HepG2 (cell line): ENCODE data around the gene PIK3C3. TPM values are rescaled to one million over a fixed set of nuclear protein-coding genes. Genes with fewer than 3 reads are reported as not detected.

Source experiments
- ATAC-seq: fragments of 200-7000 bp; cut with Tn5 transposase; 3 replicates; pipeline ENCODE4 v1.9.1; 2020; ENCODE audit warnings: mild to moderate bottlenecking, moderate library complexity
- BruUV-seq: library from RNA; stranded (reverse); fragments of 400-500 nt; replicated peaks from 2 replicates; lab custom pipeline; 2021; lab: Mats Ljungman, UMichigan
- CTCF ChIA-PET: fragments of 300-600 bp; formaldehyde crosslinking; extraction: SDS; loops from one replicate; lab custom pipeline; 2021; ENCODE audit warnings: low total read pairs, inconsistent platforms, low intra/inter-chr PET ratio; lab: Yijun Ruan, JAX
- POLR2A ChIA-PET: fragments of 350-600 bp; sonication (Branson Sonifier 250); formaldehyde crosslinking; loops from one replicate; lab custom pipeline; 2020; ENCODE audit warnings: antibody characterized with exemption, inconsistent platforms; lab: Yijun Ruan, JAX
- DNase-seq: peaks from one replicate; pipeline ENCODE4 v3.0.0-alpha.2; 2015; ENCODE audit warnings: low spot score
- FAIRE-seq: peaks from 3 replicates; lab custom pipeline; 2011; peaks lifted over from hg19 to GRCh38; lab: Jason Lieb, UNC
- H2AFZ ChIP-seq: one replicate; pipeline ENCODE4 v1.6.1; 2011; ENCODE audit warnings: low read length, inconsistent platforms
- H3K27ac ChIP-seq: fragments of 300-600 bp; 3 replicates; pipeline ENCODE4 v1.8.0; 2011; ENCODE audit warnings: mixed run types, mild to moderate bottlenecking, mixed read lengths, low read length, inconsistent platforms; ENCODE audit not compliant: insufficient read depth; ENCODE audit errors: extremely low read length
- H3K27me3 ChIP-seq, 2 experiments: fragments of 200-600 bp in 1 of 2; 2 replicates in 1 of 2; 3 replicates in 1 of 2; pipeline versions ENCODE4 v1.6.0 to v1.8.0; 2011; ENCODE audit warnings: low read length in 2 of 2, mild to moderate bottlenecking in 2 of 2, moderate library complexity in 2 of 2, inconsistent platforms in 1 of 2; ENCODE audit not compliant: insufficient read depth in 2 of 2, control insufficient read depth in 1 of 2
- H3K36me3 ChIP-seq, 2 experiments: fragments of 200-600 bp in 1 of 2; replicated peaks in 1 of 2; 2 replicates in 1 of 2; 3 replicates in 1 of 2; pipeline versions ENCODE4 v1.5.1 to v1.8.0; 2011; ENCODE audit warnings: low read length in 2 of 2, inconsistent platforms in 1 of 2; ENCODE audit not compliant: insufficient read depth in 2 of 2, control insufficient read depth in 1 of 2
- H3K4me1 ChIP-seq: 2 replicates; pipeline ENCODE4 v1.5.1; 2012; ENCODE audit warnings: low read length, inconsistent platforms; ENCODE audit not compliant: insufficient read depth
- H3K4me2 ChIP-seq: 2 replicates; pipeline ENCODE4 v1.6.0; 2011; ENCODE audit warnings: low read depth, low read length, inconsistent platforms
- H3K4me3 ChIP-seq, 3 experiments: fragments of 200-600 bp in 1 of 3; sonication (generic), shearing (Covaris generic) in 1 of 3; replicated peaks in 1 of 3; 2 replicates each; pipeline ENCODE4 v1.5.1; 2011 to 2016; ENCODE audit warnings: low read length in 3 of 3, inconsistent platforms in 2 of 3, low read depth in 2 of 3, mild to moderate bottlenecking in 2 of 3, control low read depth in 1 of 3, mixed read lengths in 1 of 3; ENCODE audit not compliant: insufficient read depth in 1 of 3
- H3K79me2 ChIP-seq: one replicate; pipeline ENCODE4 v1.6.1; 2011; ENCODE audit warnings: low read length, inconsistent platforms; ENCODE audit not compliant: insufficient read depth
- H3K9ac ChIP-seq: 2 replicates; pipeline ENCODE4 v1.6.0; 2011; ENCODE audit warnings: mild to moderate bottlenecking, low read depth, low read length, inconsistent platforms; ENCODE audit not compliant: insufficient read depth
- H3K9me3 ChIP-seq: 2 replicates; pipeline ENCODE4 v1.5.1; 2012; ENCODE audit warnings: mild to moderate bottlenecking, low read length
- H4K20me1 ChIP-seq: 2 replicates; pipeline ENCODE4 v1.6.0; 2011; ENCODE audit warnings: inconsistent platforms, mild to moderate bottlenecking, low read length, moderate library complexity; ENCODE audit not compliant: insufficient read depth
- AGO1 ChIP-seq: fragments of 200-400 bp; formaldehyde crosslinking; IDR thresholded peaks from 2 replicates; pipeline ENCODE4 v1.6.1; 2017; ENCODE audit warnings: mild to moderate bottlenecking, low read depth, low read length, moderate library complexity; ENCODE audit not compliant: poor library complexity, severe bottlenecking
- BCL3 ChIP-seq: sonication (generic); formaldehyde crosslinking; IDR thresholded peaks from 2 replicates; pipeline ENCODE4 v1.5.1; 2020; ENCODE audit warnings: mild to moderate bottlenecking, missing genetic modification reagents, moderate library complexity
- E2F2 ChIP-seq: sonication (generic); formaldehyde crosslinking; IDR thresholded peaks from 2 replicates; pipeline ENCODE4 v1.4.0; 2020; ENCODE audit warnings: missing genetic modification reagents, borderline replicate concordance
- GFI1 ChIP-seq: sonication (generic); formaldehyde crosslinking; IDR thresholded peaks from 2 replicates; pipeline ENCODE4 v1.5.0; 2020; ENCODE audit warnings: missing genetic modification reagents, mild to moderate bottlenecking, borderline replicate concordance
- KLF11 ChIP-seq: IDR thresholded peaks from 2 replicates; pipeline ENCODE4 v1.6.1; 2016; ENCODE audit warnings: missing compliant biosample characterization
- KLF16 ChIP-seq, 2 experiments: sonication (generic) in 1 of 2; formaldehyde crosslinking in 1 of 2; IDR thresholded peaks; 2 replicates each; pipeline versions ENCODE4 v1.6.1 to v1.8.0; 2016 to 2023; ENCODE audit warnings: missing genetic modification reagents in 2 of 2, missing compliant biosample characterization in 1 of 2
- MAFK ChIP-seq, 2 experiments: IDR thresholded peaks in 1 of 2; conservative IDR thresholded peaks in 1 of 2; 2 replicates each; pipeline ENCODE4 v1.6.1; 2011; ENCODE audit warnings: improper control_type of control experiment in 2 of 2, low read length in 2 of 2
- SNAPC4 ChIP-seq: sonication (generic); formaldehyde crosslinking; IDR thresholded peaks from 2 replicates; pipeline ENCODE4 v1.4.0; 2020; ENCODE audit warnings: mild to moderate bottlenecking, missing genetic modification reagents
- SP2 ChIP-seq: sonication (generic); formaldehyde crosslinking; IDR thresholded peaks from 2 replicates; pipeline ENCODE4 v1.5.1; 2020; ENCODE audit warnings: mild to moderate bottlenecking, missing genetic modification reagents
- TEAD3 ChIP-seq: optimal IDR thresholded peaks from 2 replicates; pipeline ENCODE3; 2016; ENCODE audit warnings: borderline replicate concordance
- ZBTB7A ChIP-seq: sonication (generic); formaldehyde crosslinking; IDR thresholded peaks from 2 replicates; pipeline ENCODE4 v1.8.0; 2022; ENCODE audit warnings: mild to moderate bottlenecking, missing genetic modification reagents
- ZFP91 ChIP-seq: sonication (generic); formaldehyde crosslinking; IDR thresholded peaks from 2 replicates; pipeline ENCODE4 v1.9.0; 2022; ENCODE audit warnings: missing genetic modification reagents, mild to moderate bottlenecking, borderline replicate concordance
- ZFYVE20 ChIP-seq: sonication (generic); formaldehyde crosslinking; IDR thresholded peaks from 2 replicates; pipeline ENCODE4 v1.8.0; 2023; ENCODE audit warnings: low read depth, mild to moderate bottlenecking, moderate library complexity, missing genetic modification reagents, borderline replicate concordance
- ZNF260 ChIP-seq: sonication (generic); formaldehyde crosslinking; IDR thresholded peaks from 2 replicates; pipeline ENCODE4 v1.4.0; 2020; ENCODE audit warnings: missing genetic modification reagents, low read depth, mild to moderate bottlenecking, borderline replicate concordance
- ZNF563 ChIP-seq: sonication (generic); formaldehyde crosslinking; IDR thresholded peaks from 2 replicates; pipeline ENCODE4 v1.8.0; 2022; ENCODE audit warnings: mild to moderate bottlenecking, moderate library complexity, missing genetic modification reagents
- ZNF879 ChIP-seq: sonication (generic); formaldehyde crosslinking; IDR thresholded peaks from 2 replicates; pipeline ENCODE4 v1.8.1; 2023; ENCODE audit warnings: missing genetic modification reagents
- WGBS: methylation state at CpG from one replicate; pipeline ENCODE4 v1.1.6; 2017; ENCODE audit warnings: low lambda C conversion rate; 5-methylcytosine and 5-hydroxymethylcytosine counted together
- in situ Hi-C: cut with HindIII; loops from 2 replicates; pipeline ENCODE4 v1.10.0; 2017; ENCODE audit warnings: low pct_unique_long_range_greater_than_20kb; ENCODE audit not compliant: extremely low pct_ligation_motif_present
- intact Hi-C: fragments of 100-400 bp; cut with micrococcal nuclease; formaldehyde crosslinking; loops from one replicate; pipeline ENCODE4 v1.10.0; 2022; ENCODE audit not compliant: unreplicated experiment
- polyA plus RNA-seq, 8 experiments: library from polyadenylated mRNA; depleted of rRNA in 3 of 8; stranded (reverse) in 7 of 8; unstranded in 1 of 8; fragments of >200 nt; fragmentation: Illumina TruSeq in 4 of 8; extraction: Trizol in 4 of 8; gene quantifications; 2 replicates each; pipeline versions ENCODE4 v1.2.1 to v1.2.3, GENCODE V29; 2011 to 2016; ENCODE audit warnings: low read depth in 4 of 8, missing spikeins in 1 of 8, mixed read lengths in 1 of 8; ENCODE audit not compliant: insufficient read depth in 1 of 8
- total RNA-seq, 5 experiments: library from RNA; depleted of rRNA; stranded (reverse); fragments of >200 nt; fragmentation: Illumina TruSeq; extraction: Trizol; gene quantifications; 2 replicates each; pipeline ENCODE4 v1.2.3, GENCODE V29; 2016; ENCODE audit warnings: low read depth in 1 of 5

PIK3C3 gene
- total and polyA plus RNA-seq, 2 of the 13 experiments (the other 11 are each of a cell fraction or from before 2014, with no cell fraction given), result 42.8 to 46.4 TPM

GRCh38 chr18:42011053-42011452 lies 56.0 kb downstream of the PIK3C3 start:
- ChIA-PET POLR2A (no interaction called here), CTCF (no interaction called here)
- in situ Hi-C loops, result no loop called here
- TF ChIP-seq ZNF260 (CRISPR knock-in tag), result no peak
- TF ChIP-seq GFI1 (CRISPR knock-in tag), result no peak
- TF ChIP-seq BCL3, result no peak
- no peak for TF ChIP-seq SP2 (CRISPR knock-in tag)
- no peak for TF ChIP-seq ZNF879 (CRISPR knock-in tag)
- TF ChIP-seq ZFP91 (CRISPR knock-in tag), result no peak
- no peak for TF ChIP-seq ZBTB7A (CRISPR knock-in tag)
- no peak for TF ChIP-seq TEAD3 (CRISPR knock-in tag)
- TF ChIP-seq KLF16 (CRISPR knock-in tag; IDR thresholded peaks at IDR 0.05), result no peak
- TF ChIP-seq KLF11 (CRISPR knock-in tag), result no peak
- TF ChIP-seq E2F2 (CRISPR knock-in tag), result no peak
- no peak for TF ChIP-seq SNAPC4 (CRISPR knock-in tag)
- no peak for TF ChIP-seq ZFYVE20
- no peak for TF ChIP-seq MAFK (conservative IDR thresholded peaks at IDR 0.05 in 1 of 2, IDR thresholded peaks at IDR 0.05 in 1 of 2; ENCODE audit: low read length in 2 of 2)
- no peak for TF ChIP-seq AGO1
- TF ChIP-seq ZNF563 (CRISPR knock-in tag), result no peak

More at GRCh38 chr18:42011053-42011452, 56.0 kb downstream of the PIK3C3 start:
- DNase-seq (no peak), FAIRE-seq (no peak), ATAC-seq (no peak)
- intact Hi-C loops, result no loop called here
- no peak overlapping the region for H3K27ac ChIP-seq
- no TSS peak for BruUV-seq
- H3K27me3 ChIP-seq, result no peaks in the 10 kb centered on the region
- H3K36me3 ChIP-seq, result peaks cover 3 to 36% of the 10 kb centered on the region in 2 experiments; a peak in 4 of 5 replicates
- no peaks in the 10 kb centered on the region for H3K4me1 ChIP-seq
- H2AFZ ChIP-seq, result no peak overlapping the region
- H4K20me1 ChIP-seq, result no peaks in the 10 kb centered on the region; the same call in 1 of the 2 replicates
- H3K4me3 ChIP-seq, result no peak overlapping the region
- 95% methylated on average over 4 of the region's 4 CpGs for WGBS
- H3K4me2 ChIP-seq, result no peak overlapping the region
- H3K79me2 ChIP-seq, result no peaks in the 10 kb centered on the region
- H3K9ac ChIP-seq, result no peak overlapping the region
- no peaks in the 10 kb centered on the region for H3K9me3 ChIP-seq
